HEK293T (cell line): Measurements from ENCODE around the gene MYO1B.

Experiments used
- ARNT ChIP-seq: fragments of 450-650 bp; IDR thresholded peaks from 2 replicates; pipeline ENCODE4 v1.6.1; 2017; ENCODE audit warnings: mild to moderate bottlenecking
- BHLHE40 ChIP-seq: fragments of 450-650 bp; IDR thresholded peaks from 2 replicates; pipeline ENCODE4 v1.6.1; 2016; ENCODE audit warnings: mild to moderate bottlenecking, moderate library complexity, borderline replicate concordance
- CTBP1 ChIP-seq: fragments of 450-650 bp; IDR thresholded peaks from 2 replicates; pipeline ENCODE4 v1.6.1; 2016; ENCODE audit warnings: borderline replicate concordance
- ELF4 ChIP-seq: fragments of 450-650 bp; IDR thresholded peaks from 2 replicates; pipeline ENCODE4 v1.6.1; 2017; ENCODE audit warnings: antibody characterized with exemption
- FOXA1 ChIP-seq: fragments of 450-650 bp; IDR thresholded peaks from 2 replicates; pipeline ENCODE4 v1.6.1; 2016; ENCODE audit warnings: mild to moderate bottlenecking
- FOXK2 ChIP-seq: fragments of 450-650 bp; IDR thresholded peaks from 2 replicates; pipeline ENCODE4 v1.6.1; 2016; ENCODE audit warnings: mild to moderate bottlenecking
- FOXM1 ChIP-seq: fragments of 450-650 bp; IDR thresholded peaks from 2 replicates; pipeline ENCODE4 v1.6.1; 2017; ENCODE audit warnings: mild to moderate bottlenecking, borderline replicate concordance
- L3MBTL2 ChIP-seq: fragments of 450-650 bp; conservative IDR thresholded peaks from 2 replicates; pipeline ENCODE4 v1.6.1; 2016; ENCODE audit warnings: mild to moderate bottlenecking
- NFRKB ChIP-seq: fragments of 450-650 bp; IDR thresholded peaks from 2 replicates; pipeline ENCODE4 v1.6.1; 2016; ENCODE audit warnings: mild to moderate bottlenecking, moderate library complexity
- PKNOX1 ChIP-seq: fragments of 450-650 bp; IDR thresholded peaks from 2 replicates; pipeline ENCODE4 v1.6.1; 2016
- SP1 ChIP-seq: fragments of 450-650 bp; IDR thresholded peaks from 2 replicates; pipeline ENCODE4 v1.6.1; 2017
- SUZ12 ChIP-seq: fragments of 450-650 bp; IDR thresholded peaks from 2 replicates; pipeline ENCODE4 v1.6.1; 2016; ENCODE audit warnings: mild to moderate bottlenecking
- TARDBP ChIP-seq: fragments of 450-650 bp; IDR thresholded peaks from 2 replicates; pipeline ENCODE4 v1.6.1; 2016
- ZNF384 ChIP-seq: fragments of 450-650 bp; IDR thresholded peaks from 2 replicates; pipeline ENCODE4 v1.6.1; 2016

GRCh38 chr2:191204433-191204832 lies 40.8 kb upstream of the MYO1B start:
- no peak for TF ChIP-seq FOXM1
- no peak for TF ChIP-seq FOXK2
- TF ChIP-seq ELF4 = no peak
- no peak for TF ChIP-seq SUZ12
- no peak for TF ChIP-seq ARNT
- TF ChIP-seq L3MBTL2 = no peak
- no peak for TF ChIP-seq ZNF384
- no peak for TF ChIP-seq SP1
- no peak for TF ChIP-seq FOXA1
- no peak for TF ChIP-seq TARDBP
- TF ChIP-seq PKNOX1 = no peak
- TF ChIP-seq NFRKB = no peak
- no peak for TF ChIP-seq CTBP1
- no peak for TF ChIP-seq BHLHE40
